BJ (cell line): ENCODE data around the gene PHACTR2. TPM values are rescaled to one million over a fixed set of nuclear protein-coding genes. Genes with fewer than 3 reads are reported as not detected.
"Not testable (repeated sequence)": the region's sequence is repeated elsewhere in the genome, so short reads cannot be mapped to it uniquely, and the experiment has no call there.

Experiments
- CTCF ChIA-PET: fragments of 350-600 bp; formaldehyde crosslinking; extraction: SDS; loops from one replicate; lab custom pipeline; 2021; ENCODE audit warnings: antibody characterized with exemption, inconsistent platforms; lab: Yijun Ruan, JAX
- POLR2A ChIA-PET: fragments of 300-600 bp; sonication (Branson Sonifier 250); formaldehyde crosslinking; extraction: SDS; loops from one replicate; lab custom pipeline; 2021; ENCODE audit warnings: antibody characterized with exemption; lab: Charles Lee
- DNase-seq: peaks from one replicate; pipeline ENCODE4 v3.0.0-alpha.2; 2011; ENCODE audit warnings: low read depth
- H3K27me3 ChIP-seq: 2 replicates; pipeline ENCODE4 v1.6.0; 2011; ENCODE audit warnings: low read length; ENCODE audit not compliant: control insufficient read depth, insufficient read depth
- H3K36me3 ChIP-seq: 2 replicates; pipeline ENCODE4 v1.5.1; 2011; ENCODE audit warnings: low read length; ENCODE audit not compliant: control insufficient read depth, insufficient read depth
- H3K4me3 ChIP-seq: 2 replicates; pipeline ENCODE4 v1.5.1; 2011; ENCODE audit warnings: low read depth, mild to moderate bottlenecking, control low read depth, low read length
- polyA plus RNA-seq: library from polyadenylated mRNA; depleted of rRNA; stranded (reverse); fragments of >200 nt; gene quantifications from 2 replicates; pipeline ENCODE4 v1.2.3, GENCODE V29; 2011
- TF ChIP-seq, protein P1 (sequence below): IDR thresholded peaks from 2 replicates; pipeline ENCODE4 v1.5.1; 2011; ENCODE audit warnings: low read depth, mild to moderate bottlenecking, control low read depth, inconsistent platforms, low read length, moderate library complexity; ENCODE audit not compliant: insufficient read depth

PHACTR2 gene
- polyA plus RNA-seq, 1 experiment, result 26.0 TPM

GRCh38 chr6:143734641-143735063 lies 56.9 kb downstream of the PHACTR2 start:
- POLR2A ChIA-PET, result no interaction called here
- no peak for DNase-seq
- CTCF ChIA-PET, result no interaction called here
- H3K4me3 ChIP-seq, result no peak overlapping the region
- no peaks in the 10 kb centered on the region for H3K27me3 ChIP-seq
- no peaks in the 10 kb centered on the region for H3K36me3 ChIP-seq
- TF ChIP-seq, protein P1, sequence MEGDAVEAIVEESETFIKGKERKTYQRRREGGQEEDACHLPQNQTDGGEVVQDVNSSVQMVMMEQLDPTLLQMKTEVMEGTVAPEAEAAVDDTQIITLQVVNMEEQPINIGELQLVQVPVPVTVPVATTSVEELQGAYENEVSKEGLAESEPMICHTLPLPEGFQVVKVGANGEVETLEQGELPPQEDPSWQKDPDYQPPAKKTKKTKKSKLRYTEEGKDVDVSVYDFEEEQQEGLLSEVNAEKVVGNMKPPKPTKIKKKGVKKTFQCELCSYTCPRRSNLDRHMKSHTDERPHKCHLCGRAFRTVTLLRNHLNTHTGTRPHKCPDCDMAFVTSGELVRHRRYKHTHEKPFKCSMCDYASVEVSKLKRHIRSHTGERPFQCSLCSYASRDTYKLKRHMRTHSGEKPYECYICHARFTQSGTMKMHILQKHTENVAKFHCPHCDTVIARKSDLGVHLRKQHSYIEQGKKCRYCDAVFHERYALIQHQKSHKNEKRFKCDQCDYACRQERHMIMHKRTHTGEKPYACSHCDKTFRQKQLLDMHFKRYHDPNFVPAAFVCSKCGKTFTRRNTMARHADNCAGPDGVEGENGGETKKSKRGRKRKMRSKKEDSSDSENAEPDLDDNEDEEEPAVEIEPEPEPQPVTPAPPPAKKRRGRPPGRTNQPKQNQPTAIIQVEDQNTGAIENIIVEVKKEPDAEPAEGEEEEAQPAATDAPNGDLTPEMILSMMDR, result no peak

DNA sequence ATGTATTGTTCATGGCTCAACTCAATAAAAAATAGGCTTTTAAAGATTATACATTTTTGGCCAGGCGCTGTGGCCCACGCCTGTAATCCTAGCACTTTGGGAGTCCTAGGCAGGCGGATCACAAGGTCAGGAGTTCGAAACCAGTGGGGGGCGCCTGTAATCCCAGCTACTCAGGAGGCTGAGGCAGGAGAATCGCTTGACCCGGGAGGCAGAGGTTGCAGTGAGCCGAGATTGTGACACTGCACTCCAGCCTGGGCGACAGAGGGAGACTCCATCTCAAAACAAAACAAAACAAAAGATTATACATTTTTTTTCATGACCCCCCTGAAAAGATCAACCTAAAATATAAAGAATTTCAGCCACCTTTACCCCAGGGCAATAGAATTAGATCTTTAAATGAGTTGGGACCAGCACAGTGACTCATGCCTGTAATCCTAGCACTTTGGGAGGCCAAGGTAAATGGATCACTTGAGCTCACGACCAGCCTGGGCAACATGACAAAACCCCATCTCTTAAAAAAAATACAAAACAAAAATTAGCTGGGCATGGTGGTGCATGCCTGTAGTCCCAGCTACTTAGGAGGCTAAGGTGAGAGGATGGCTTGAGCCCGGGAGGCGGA lies 60.4 kb downstream of the PHACTR2 start:
- H3K27me3 ChIP-seq, H3K4me3 ChIP-seq, H3K36me3 ChIP-seq, CTCF ChIA-PET, DNase-seq, POLR2A ChIA-PET: not testable (repeated sequence)

GRCh38 chr6:143739341-143739851 lies 61.6 kb downstream of the PHACTR2 start:
- no peak for DNase-seq
- CTCF ChIA-PET, result no interaction called here
- POLR2A ChIA-PET, result no interaction called here
- TF ChIP-seq, protein P1, result no peak
- H3K4me3 ChIP-seq, result no peak overlapping the region
- H3K36me3 ChIP-seq, result no peaks in the 10 kb centered on the region
- H3K27me3 ChIP-seq, result no peaks in the 10 kb centered on the region

DNA sequence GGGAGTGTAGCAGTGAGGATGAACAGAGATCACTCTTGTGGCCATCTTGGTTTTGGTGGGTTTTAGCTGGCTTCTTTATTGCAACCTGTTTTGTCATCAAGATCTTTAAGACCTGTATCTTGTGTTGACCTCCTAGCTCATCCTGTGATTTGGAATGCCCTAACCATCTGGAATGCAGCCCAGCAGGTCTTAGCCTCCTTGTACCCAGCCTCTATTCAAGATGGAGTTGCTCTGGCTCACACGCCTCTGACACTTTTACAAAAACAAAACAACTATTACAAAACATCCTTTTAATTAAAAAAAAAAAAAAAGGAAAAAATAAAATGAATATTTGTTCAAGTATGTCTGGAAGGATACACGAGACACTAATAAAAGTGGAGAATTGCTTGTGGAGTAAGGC lies 62.4 kb downstream of the PHACTR2 start:
- H3K36me3 ChIP-seq, result no peaks in the 10 kb centered on the region
- CTCF ChIA-PET, result no interaction called here
- H3K27me3 ChIP-seq, result no peaks in the 10 kb centered on the region
- TF ChIP-seq, protein P1, result no peak
- POLR2A ChIA-PET, result no interaction called here
- no peak for DNase-seq
- H3K4me3 ChIP-seq, result no peak overlapping the region

DNA sequence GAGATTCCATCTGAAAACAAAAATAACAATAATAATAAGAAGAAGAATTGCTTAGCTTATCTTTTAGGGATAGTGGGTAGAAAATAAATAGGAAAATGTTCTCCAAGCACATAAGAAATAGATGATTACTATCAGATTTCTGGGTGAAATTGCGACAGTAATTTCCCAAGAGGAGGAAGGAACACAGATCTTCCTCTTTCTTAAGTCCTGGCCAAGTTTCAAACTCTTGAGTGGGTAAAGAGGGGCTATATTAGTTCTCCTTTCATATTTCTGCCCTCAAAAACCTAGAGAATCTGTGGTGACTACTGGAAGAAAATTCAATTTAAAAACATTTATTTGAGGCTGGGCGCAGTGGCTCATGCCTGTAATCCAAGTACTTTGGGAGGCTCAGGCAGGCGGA lies 63.7 kb downstream of the PHACTR2 start:
- POLR2A ChIA-PET, result no interaction called here
- DNase-seq, result no peak
- H3K4me3 ChIP-seq, result no peak overlapping the region
- no peaks in the 10 kb centered on the region for H3K27me3 ChIP-seq
- TF ChIP-seq, protein P1, result no peak
- CTCF ChIA-PET, result no interaction called here
- H3K36me3 ChIP-seq, result no peaks in the 10 kb centered on the region
